K562 (cell line): ENCODE results near the gene NAP1L1.

ENCODE experiments used
- DPF2 ChIP-seq: fragments of 450-650 bp; IDR thresholded peaks from 2 replicates; pipeline ENCODE4 v1.6.1; 2016
- EGR1 ChIP-seq: fragments of 450-650 bp; conservative IDR thresholded peaks from 2 replicates; pipeline ENCODE4 v1.6.1; 2017; ENCODE audit warnings: mild to moderate bottlenecking
- HMG20A ChIP-seq: fragments of 450-650 bp; formaldehyde crosslinking; conservative IDR thresholded peaks from 2 replicates; pipeline ENCODE4 v1.4.0; 2020; ENCODE audit warnings: mild to moderate bottlenecking, mixed read lengths
- PHB ChIP-seq: fragments of 250-450 bp; sonication (Bioruptor Pico); IDR thresholded peaks from 2 replicates; pipeline ENCODE4 v1.5.0; 2021
- TF ChIP-seq, protein P1 (sequence below): fragments of 450-650 bp; formaldehyde crosslinking; IDR thresholded peaks from 2 replicates; pipeline ENCODE4 v1.4.0; 2020; ENCODE audit warnings: mild to moderate bottlenecking, moderate library complexity
- TF ChIP-seq, protein P2 (sequence below), 3 experiments: IDR thresholded peaks in 2 of 3; conservative IDR thresholded peaks in 1 of 3; 2 replicates each; pipeline ENCODE4 v1.5.1; 2011 to 2012; ENCODE audit warnings: low read length in 3 of 3, mild to moderate bottlenecking in 3 of 3, control low read depth in 2 of 3, improper control_type of control experiment in 1 of 3, inconsistent platforms in 1 of 3, low read depth in 1 of 3, mixed read lengths in 1 of 3, moderate library complexity in 1 of 3; ENCODE audit not compliant: insufficient read depth in 2 of 3

GRCh38 chr12:76042147-76042546 is 42.3 kb downstream of the NAP1L1 start:
- TF ChIP-seq, protein P1, sequence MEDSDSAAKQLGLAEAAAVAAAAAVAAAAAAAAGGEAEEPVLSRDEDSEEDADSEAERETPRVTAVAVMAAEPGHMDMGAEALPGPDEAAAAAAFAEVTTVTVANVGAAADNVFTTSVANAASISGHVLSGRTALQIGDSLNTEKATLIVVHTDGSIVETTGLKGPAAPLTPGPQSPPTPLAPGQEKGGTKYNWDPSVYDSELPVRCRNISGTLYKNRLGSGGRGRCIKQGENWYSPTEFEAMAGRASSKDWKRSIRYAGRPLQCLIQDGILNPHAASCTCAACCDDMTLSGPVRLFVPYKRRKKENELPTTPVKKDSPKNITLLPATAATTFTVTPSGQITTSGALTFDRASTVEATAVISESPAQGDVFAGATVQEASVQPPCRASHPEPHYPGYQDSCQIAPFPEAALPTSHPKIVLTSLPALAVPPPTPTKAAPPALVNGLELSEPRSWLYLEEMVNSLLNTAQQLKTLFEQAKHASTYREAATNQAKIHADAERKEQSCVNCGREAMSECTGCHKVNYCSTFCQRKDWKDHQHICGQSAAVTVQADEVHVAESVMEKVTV (CRISPR knock-in tag), result no peak
- no peak for TF ChIP-seq DPF2
- TF ChIP-seq, protein P2, sequence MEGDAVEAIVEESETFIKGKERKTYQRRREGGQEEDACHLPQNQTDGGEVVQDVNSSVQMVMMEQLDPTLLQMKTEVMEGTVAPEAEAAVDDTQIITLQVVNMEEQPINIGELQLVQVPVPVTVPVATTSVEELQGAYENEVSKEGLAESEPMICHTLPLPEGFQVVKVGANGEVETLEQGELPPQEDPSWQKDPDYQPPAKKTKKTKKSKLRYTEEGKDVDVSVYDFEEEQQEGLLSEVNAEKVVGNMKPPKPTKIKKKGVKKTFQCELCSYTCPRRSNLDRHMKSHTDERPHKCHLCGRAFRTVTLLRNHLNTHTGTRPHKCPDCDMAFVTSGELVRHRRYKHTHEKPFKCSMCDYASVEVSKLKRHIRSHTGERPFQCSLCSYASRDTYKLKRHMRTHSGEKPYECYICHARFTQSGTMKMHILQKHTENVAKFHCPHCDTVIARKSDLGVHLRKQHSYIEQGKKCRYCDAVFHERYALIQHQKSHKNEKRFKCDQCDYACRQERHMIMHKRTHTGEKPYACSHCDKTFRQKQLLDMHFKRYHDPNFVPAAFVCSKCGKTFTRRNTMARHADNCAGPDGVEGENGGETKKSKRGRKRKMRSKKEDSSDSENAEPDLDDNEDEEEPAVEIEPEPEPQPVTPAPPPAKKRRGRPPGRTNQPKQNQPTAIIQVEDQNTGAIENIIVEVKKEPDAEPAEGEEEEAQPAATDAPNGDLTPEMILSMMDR (IDR thresholded peaks at IDR 0.05 in 2 of 3, conservative IDR thresholded peaks at IDR 0.05 in 1 of 3; ENCODE audit: insufficient read depth in 2 of 3, low read depth in 1 of 3, low read length in 3 of 3), result no peak
- TF ChIP-seq HMG20A (CRISPR knock-in tag), result no peak
- no peak for TF ChIP-seq EGR1
- no peak for TF ChIP-seq PHB (CRISPR knock-in tag)
